ENCODE data around the gene B3GNT9. TPM values are rescaled to one million over a fixed set of nuclear protein-coding genes. Genes with fewer than 3 reads are reported as not detected.

The B3GNT9 gene
- total RNA-seq, 1 experiment from 2014 or later, result 3.8 TPM

- DNase-seq (ENCODE audit: low read depth, low spot score), result no peak
- POLR2A ChIA-PET, result no interaction called here
- ATAC-seq, result no peak; the same call in 1 of the 2 replicates
- no peak overlapping the region for H3K27ac ChIP-seq (ENCODE audit: low read depth, low read length)
- peaks cover 0 to 6% of the 10 kb centered on the region in 2 experiments; a peak in 2 of 4 replicates for H3K4me1 ChIP-seq (ENCODE audit: control insufficient read depth in 1 of 2, insufficient read depth in 2 of 2, low read length in 2 of 2)
- RAD21 ChIA-PET (ENCODE audit: low non-redundant PET in 1 of 2, low total read pairs in 2 of 2, uncharacterized antibody in 2 of 2, unreplicated experiment in 2 of 2), result interaction anchor here (1.0 to 1.6 kb wide), 3 partner anchors 83 kb away, joined by 3 to 6 read pairs (median 4); no protein-coding TSS in a partner anchor
- no peaks in the 10 kb centered on the region for H3K9me3 ChIP-seq (ENCODE audit: control insufficient read depth in 1 of 2, insufficient read depth in 1 of 2, low read depth in 1 of 2, low read length in 2 of 2)
- H3K4me2 ChIP-seq (ENCODE audit: low read length), result no peak overlapping the region
- H3K27me3 ChIP-seq (ENCODE audit: insufficient read depth, low read length), result no peaks in the 10 kb centered on the region
- H3K9ac ChIP-seq (ENCODE audit: low read length), result no peak overlapping the region
- H3K36me3 ChIP-seq (ENCODE audit: control insufficient read depth in 1 of 2, insufficient read depth in 2 of 2, low read length in 2 of 2), result peaks cover 10 to 18% of the 10 kb centered on the region in 2 experiments; a peak in 3 of 4 replicates
- CTCF ChIA-PET, result interaction anchor here (1.1 to 2.6 kb wide), 3 partner anchors 69 to 208 kb away, joined by 3 to 26 read pairs (median 4); partner anchors contain the start of gene NOL3
- H4K20me1 ChIP-seq (ENCODE audit: insufficient read depth), result peaks cover 5% of the 10 kb centered on the region; the same call in 1 of the 2 replicates
- BruUV-seq (replicated peaks), result no TSS peak
- no peaks in the 10 kb centered on the region for H3K79me2 ChIP-seq (ENCODE audit: insufficient read depth, low read length)
- peak; percentile 62 for TF ChIP-seq RAD21 (IDR thresholded peaks at IDR 0.05; ENCODE audit: low read depth)
- peak; percentile 28 to 55 (median 36); a peak in 4 of 6 replicates for TF ChIP-seq CTCF (IDR thresholded peaks at IDR 0.05 in 2 of 3, conservative IDR thresholded peaks at IDR 0.05 in 1 of 3; ENCODE audit: borderline replicate concordance in 1 of 3, insufficient read depth in 1 of 3, low read depth in 2 of 3, low read length in 2 of 3)
- no peak for TF ChIP-seq ZBTB33 (IDR thresholded peaks at IDR 0.05; ENCODE audit: extremely low read depth, insufficient replicate concordance, low read length)
- no peaks in the 10 kb centered on the region for H3K9me2 ChIP-seq (ENCODE audit: insufficient read depth)
- intact Hi-C loops (cut with micrococcal nuclease), result loop anchor here (2.0 to 10.0 kb wide), 3 partner anchors 82 to 206 kb away; no protein-coding TSS in a partner anchor
- no peak overlapping the region for H2AFZ ChIP-seq (ENCODE audit: low read depth, low read length, poor library complexity, severe bottlenecking)
- no peak overlapping the region for H3K4me3 ChIP-seq (replicated peaks in 1 of 2; ENCODE audit: low read depth in 1 of 2, low read length in 2 of 2)
These were observed 50.1 kb downstream of the B3GNT9 start for GRCh38 chr16:67100569-67101310.

Measured in HCT116 (cell line).